K562 (cell line): Measurements from ENCODE around the gene ZNF559. TPM values are rescaled to one million over a fixed set of nuclear protein-coding genes. Genes with fewer than 3 reads are reported as not detected.

Experiments used
- CCNT2 ChIP-seq: IDR thresholded peaks from 2 replicates; pipeline ENCODE4 v1.6.1; 2011; ENCODE audit warnings: borderline replicate concordance, low read depth, mild to moderate bottlenecking, moderate library complexity, mixed read lengths, low read length; ENCODE audit not compliant: insufficient read length; ENCODE audit errors: extremely low read depth
- CTCF ChIP-seq, 3 experiments: IDR thresholded peaks in 2 of 3; conservative IDR thresholded peaks in 1 of 3; 2 replicates each; pipeline ENCODE4 v1.5.1; 2011 to 2012; ENCODE audit warnings: low read length in 3 of 3, mild to moderate bottlenecking in 3 of 3, control low read depth in 2 of 3, improper control_type of control experiment in 1 of 3, inconsistent platforms in 1 of 3, low read depth in 1 of 3, mixed read lengths in 1 of 3, moderate library complexity in 1 of 3; ENCODE audit not compliant: insufficient read depth in 2 of 3
- CTCFL ChIP-seq: IDR thresholded peaks from 2 replicates; pipeline ENCODE4 v1.6.1; 2011; ENCODE audit warnings: borderline replicate concordance, low read depth, mild to moderate bottlenecking, moderate library complexity, low read length; ENCODE audit not compliant: insufficient read depth, poor library complexity, severe bottlenecking
- GABPB1 ChIP-seq: sonication (generic); formaldehyde crosslinking; IDR thresholded peaks from 2 replicates; pipeline ENCODE4 v1.8.0; 2022; ENCODE audit warnings: mild to moderate bottlenecking, missing genetic modification reagents
- HNRNPLL ChIP-seq: fragments of 200-400 bp; formaldehyde crosslinking; IDR thresholded peaks from 2 replicates; pipeline ENCODE4 v1.6.1; 2017; ENCODE audit warnings: low read length, low read depth, mild to moderate bottlenecking; ENCODE audit not compliant: poor library complexity, severe bottlenecking
- L3MBTL2 ChIP-seq: fragments of 450-650 bp; IDR thresholded peaks from 2 replicates; pipeline ENCODE4 v1.6.1; 2016; ENCODE audit warnings: mild to moderate bottlenecking, moderate library complexity
- MEIS2 ChIP-seq: fragments of 450-650 bp; IDR thresholded peaks from 2 replicates; pipeline ENCODE4 v1.6.1; 2014; ENCODE audit warnings: mild to moderate bottlenecking; ENCODE audit not compliant: partially characterized antibody
- NFE2 ChIP-seq: IDR thresholded peaks from 2 replicates; pipeline ENCODE4 v1.6.1; 2014; ENCODE audit warnings: antibody characterized with exemption, low read depth
- NR2C2 ChIP-seq, 2 experiments: fragments of 200-800 bp in 1 of 2; sonication (Bioruptor generic) in 1 of 2; sonication (generic) in 1 of 2; formaldehyde crosslinking in 1 of 2; IDR thresholded peaks; 2 replicates each; pipeline versions ENCODE4 v1.6.1 to v1.8.0; 2016 to 2022; ENCODE audit warnings: mild to moderate bottlenecking in 1 of 2, missing compliant biosample characterization in 1 of 2, missing genetic modification characterization in 1 of 2, missing genetic modification reagents in 1 of 2
- PHF8 ChIP-seq: fragments of 200-600 bp; sonication (generic); IDR thresholded peaks from 2 replicates; pipeline ENCODE4 v1.6.1; 2012; ENCODE audit warnings: mixed run types, mild to moderate bottlenecking, inconsistent platforms, low read length, moderate library complexity, borderline replicate concordance
- POLR2A ChIP-seq: fragments of 450-650 bp; conservative IDR thresholded peaks from 2 replicates; pipeline ENCODE4 v1.6.1; 2016
- POLR2B ChIP-seq: fragments of 450-650 bp; IDR thresholded peaks from 2 replicates; pipeline ENCODE4 v1.6.1; 2018; ENCODE audit warnings: low read depth; ENCODE audit not compliant: partially characterized antibody
- RBFOX2 ChIP-seq: fragments of 200-400 bp; formaldehyde crosslinking; IDR thresholded peaks from 2 replicates; pipeline ENCODE4 v1.6.1; 2017; ENCODE audit warnings: low read depth, mild to moderate bottlenecking, low read length, moderate library complexity
- RERE ChIP-seq: sonication (generic); formaldehyde crosslinking; IDR thresholded peaks from 2 replicates; pipeline ENCODE4 v1.8.0; 2023; ENCODE audit warnings: missing genetic modification reagents, mild to moderate bottlenecking, borderline replicate concordance
- SP1 ChIP-seq: sonication (generic); formaldehyde crosslinking; IDR thresholded peaks from 2 replicates; pipeline ENCODE4 v1.8.1; 2022; ENCODE audit warnings: mild to moderate bottlenecking, missing genetic modification reagents
- TCF7L2 ChIP-seq: fragments of 150-350 bp; IDR thresholded peaks from 2 replicates; pipeline ENCODE4 v1.6.1; 2016; ENCODE audit warnings: low read depth, mild to moderate bottlenecking, low read length, moderate library complexity
- ZNF696 ChIP-seq: fragments of 250-450 bp; sonication (Bioruptor Pico); conservative IDR thresholded peaks from 2 replicates; pipeline ENCODE4 v1.4.0; 2020; ENCODE audit warnings: mild to moderate bottlenecking, moderate library complexity
- polyA plus RNA-seq, 8 experiments: library from polyadenylated mRNA; depleted of rRNA in 4 of 8; stranded (reverse) in 5 of 8; unstranded in 3 of 8; fragments of >200 nt; fragmentation: Nextera tagmentation in 2 of 8; fragmentation: Illumina TruSeq in 1 of 8; extraction: Ambion mirVana in 2 of 8; extraction: Trizol in 1 of 8; gene quantifications; 2 replicates each; pipeline versions ENCODE4 v1.2.1 to v1.2.3, GENCODE V29; 2011 to 2014; ENCODE audit warnings: inconsistent platforms in 1 of 8, missing spikeins in 1 of 8
- total RNA-seq, 7 experiments: library from RNA; depleted of rRNA in 6 of 7; stranded (reverse); fragments of >200 nt in 6 of 7; fragmentation: Illumina TruSeq in 2 of 7; extraction: Trizol in 2 of 7; gene quantifications; 2 replicates each; pipeline versions ENCODE4 v1.2.1 to v1.2.3, GENCODE V29; 2011 to 2021; ENCODE audit warnings: low replicate concordance in 1 of 7

Gene ZNF559
- total and polyA plus RNA-seq, 9 of the 15 experiments (the other 6 are each of a cell fraction or from before 2014, with no cell fraction given), result 4.0 to 21.5 (median 11.5) TPM

- no peak for TF ChIP-seq NR2C2 (CRISPR knock-in tag; IDR thresholded peaks at IDR 0.05)
- TF ChIP-seq NR2C2 (tag; IDR thresholded peaks at IDR 0.05), result peak; percentile 83
- TF ChIP-seq RBFOX2, result peak; percentile 82
- TF ChIP-seq HNRNPLL, result peak; percentile 47
- TF ChIP-seq CCNT2, result peak; percentile 25
- TF ChIP-seq ZNF696, result no peak
- peak; percentile 36; the same call in 1 of the 2 replicates for TF ChIP-seq GABPB1 (CRISPR knock-in tag)
- peak; percentile 86 for TF ChIP-seq POLR2B
- peak; percentile 57 for TF ChIP-seq SP1 (CRISPR knock-in tag)
- peak; percentile 6 for TF ChIP-seq CTCFL
- peak; percentile 33; the same call in 1 of the 2 replicates for TF ChIP-seq L3MBTL2
- TF ChIP-seq PHF8, result peak; percentile 61; the same call in 1 of the 2 replicates
- TF ChIP-seq CTCF (IDR thresholded peaks at IDR 0.05 in 2 of 3, conservative IDR thresholded peaks at IDR 0.05 in 1 of 3; ENCODE audit: insufficient read depth in 2 of 3, low read depth in 1 of 3, low read length in 3 of 3), result peak in 2 of 3 experiments; percentile 37 to 40; a peak in 5 of 6 replicates
- no peak for TF ChIP-seq NFE2
- TF ChIP-seq RERE (CRISPR knock-in tag), result no peak
- peak; percentile 96 for TF ChIP-seq MEIS2
- peak; percentile 71 for TF ChIP-seq POLR2A
- TF ChIP-seq TCF7L2, result 0 out of 2 replicates have a peak, but pooled peaks have one; percentile 31
Measured at GRCh38 chr19:9323919-9324583, at the start of gene ZNF559 (continued).
